ENCODE results near the gene TTC23.

The TTC23 gene, protein sequence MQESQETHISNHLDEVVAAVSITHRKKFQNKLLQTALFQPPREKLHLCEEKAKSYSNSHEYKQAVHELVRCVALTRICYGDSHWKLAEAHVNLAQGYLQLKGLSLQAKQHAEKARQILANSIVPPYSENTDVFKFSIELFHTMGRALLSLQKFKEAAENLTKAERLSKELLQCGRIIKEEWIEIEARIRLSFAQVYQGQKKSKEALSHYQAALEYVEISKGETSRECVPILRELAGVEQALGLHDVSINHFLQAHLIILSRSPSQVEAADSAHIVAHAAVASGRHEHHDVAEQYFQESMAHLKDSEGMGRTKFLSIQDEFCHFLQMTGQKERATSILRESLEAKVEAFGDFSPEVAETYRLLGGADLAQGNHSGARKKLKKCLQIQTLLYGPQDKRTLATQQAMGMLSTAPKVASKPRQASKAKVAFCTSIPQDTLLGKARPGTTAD

DNA sequence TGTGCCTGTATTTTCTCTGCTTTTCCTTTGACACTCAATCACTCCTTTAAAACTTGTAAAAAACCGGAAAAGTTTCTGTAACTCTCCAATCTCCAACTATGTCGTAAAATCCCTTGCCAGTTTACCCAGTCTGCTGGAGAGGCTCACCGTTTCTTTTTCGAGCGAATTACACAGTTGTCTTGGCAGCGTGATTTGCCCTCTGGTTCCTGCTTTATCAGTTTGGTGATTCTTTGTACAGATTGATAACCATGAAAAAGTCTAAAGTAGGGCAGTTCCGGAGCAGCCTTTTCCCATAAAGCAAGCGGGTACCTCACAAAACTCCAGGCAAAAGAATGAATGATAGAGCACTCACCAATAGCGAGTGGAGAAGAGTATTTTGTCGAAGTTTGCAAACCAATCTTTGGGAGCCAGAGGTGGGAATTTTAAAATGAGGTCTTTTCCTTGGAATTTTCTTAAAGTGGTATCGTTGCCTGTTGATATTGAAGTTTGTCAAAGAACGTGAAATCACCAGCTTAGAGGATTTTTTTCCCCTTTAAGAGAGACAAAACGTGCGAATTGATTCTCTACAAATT lies at the start of gene TTC23:
TSS of gene TTC23 (minus strand) at position 312 of the 572 bp plus-strand sequence. CDS start 20,869 bp downstream, outside the sequence.
- DNase-seq: peak; percentile 65

DNA sequence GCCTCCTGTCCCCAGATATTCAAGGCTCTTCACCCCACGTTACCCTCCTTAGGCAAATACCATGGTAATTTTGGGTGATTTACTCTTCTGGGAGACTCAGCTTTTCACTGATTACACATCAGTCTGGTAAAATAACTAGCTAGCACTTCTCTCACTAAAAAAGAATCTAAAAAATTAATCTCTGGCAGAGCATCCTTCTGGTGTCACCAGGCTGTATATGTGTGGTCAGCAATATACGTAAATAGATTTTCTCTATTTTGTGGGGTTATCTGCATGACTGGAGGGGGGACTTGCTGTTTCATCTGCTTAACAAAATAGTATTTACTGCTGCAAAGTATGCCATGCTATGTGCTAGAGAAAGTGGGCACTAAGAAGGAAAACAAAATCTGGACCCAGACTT lies 47.0 kb upstream of the TTC23 start:
- DNase-seq: no peak

DNA sequence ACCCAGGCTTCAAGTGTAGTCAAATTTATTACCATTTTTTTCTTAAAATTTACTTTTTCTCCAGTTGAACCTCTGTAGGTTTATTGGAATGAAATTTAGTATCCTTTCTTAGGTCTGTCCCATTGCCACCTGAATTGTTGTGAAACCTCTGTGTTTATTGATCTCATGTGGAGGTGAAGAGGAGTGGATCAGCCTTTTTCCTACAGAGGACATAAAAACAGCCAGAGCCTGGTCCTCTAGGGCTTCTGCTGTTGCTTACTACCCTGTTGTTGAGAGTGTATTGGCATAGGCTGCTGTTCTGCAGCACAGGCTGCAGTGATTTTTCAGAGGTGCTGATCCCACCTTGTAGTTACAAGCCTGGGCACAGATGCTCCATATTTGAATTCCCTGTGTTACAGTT lies 46.5 kb upstream of the TTC23 start:
- DNase-seq: no peak

DNA sequence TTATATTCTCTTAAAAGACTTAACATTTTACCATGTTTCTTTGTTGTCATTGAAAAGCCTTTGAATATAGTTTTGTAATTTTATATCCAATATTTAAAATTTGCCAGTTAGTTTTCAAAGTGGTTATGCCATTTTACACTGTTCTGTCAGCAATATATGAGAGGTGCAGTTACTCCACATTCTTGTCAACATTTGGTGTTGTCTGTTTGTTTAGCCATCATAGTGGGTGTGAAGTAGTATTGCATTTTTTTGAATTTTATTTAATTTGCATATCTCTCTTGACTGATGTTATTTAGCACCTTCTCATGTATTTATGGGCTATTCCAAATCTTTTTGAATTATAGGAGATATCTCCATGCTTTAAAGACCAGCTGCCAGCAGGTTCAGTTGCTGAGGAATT lies 42.3 kb upstream of the TTC23 start:
- no peak for DNase-seq

DNA sequence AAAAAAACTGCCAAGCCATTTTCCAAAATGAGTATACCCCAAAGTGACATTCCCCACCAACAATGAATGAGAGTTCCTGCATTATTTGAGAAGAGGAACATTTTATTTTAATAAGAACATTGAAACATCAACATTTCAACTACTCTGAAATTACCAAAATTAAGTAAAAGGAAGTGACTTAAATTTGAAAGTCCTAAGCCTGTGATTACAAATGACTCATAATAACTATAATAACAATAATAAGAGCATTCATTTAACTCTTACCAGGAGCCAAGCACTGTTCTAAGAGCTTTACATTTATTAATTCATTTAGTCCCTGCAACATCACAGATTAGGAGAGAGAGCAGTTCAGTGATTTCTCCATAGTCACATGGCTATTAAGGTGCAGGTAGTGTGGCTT lies 34.3 kb upstream of the TTC23 start:
- no peak for DNase-seq

DNA sequence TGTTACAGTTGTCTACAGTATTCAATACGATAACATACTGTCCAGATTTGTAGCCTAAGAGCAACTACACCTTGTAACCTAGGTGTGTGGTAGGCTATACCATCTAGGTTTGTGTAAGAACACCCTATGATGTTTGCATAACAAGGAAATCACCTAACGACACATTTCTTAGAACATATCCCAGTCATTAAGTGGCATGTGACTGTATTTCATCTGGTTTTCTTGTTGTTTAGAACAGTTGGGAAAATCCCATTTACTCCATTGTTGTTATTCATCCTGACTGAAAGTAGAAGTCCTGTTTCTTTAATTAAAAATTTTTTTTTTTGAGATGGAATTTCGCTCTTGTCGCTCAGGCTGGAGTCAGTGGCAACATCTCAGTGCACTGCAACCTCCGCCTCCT lies 33.2 kb upstream of the TTC23 start:
- DNase-seq: no peak

DNA sequence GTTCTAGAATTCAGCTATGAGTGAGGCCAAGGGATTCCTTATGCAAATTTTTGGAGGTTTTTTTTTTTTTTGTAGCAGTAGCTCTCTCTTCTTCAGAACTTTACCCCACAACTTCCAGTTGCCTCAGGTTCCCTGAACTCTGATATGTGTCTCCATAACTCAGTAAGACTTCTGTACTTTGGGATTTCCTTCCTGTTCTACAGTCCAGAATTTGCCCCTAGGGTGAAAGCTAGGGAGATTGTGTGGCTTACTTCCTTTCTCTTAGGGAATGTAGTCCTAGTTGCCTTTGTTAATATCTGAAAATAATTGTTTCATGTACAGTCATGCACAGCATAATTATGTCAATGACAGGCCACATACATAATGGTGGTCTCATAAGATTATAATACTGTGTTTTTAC lies 32.7 kb upstream of the TTC23 start:
- DNase-seq: no peak

DNA sequence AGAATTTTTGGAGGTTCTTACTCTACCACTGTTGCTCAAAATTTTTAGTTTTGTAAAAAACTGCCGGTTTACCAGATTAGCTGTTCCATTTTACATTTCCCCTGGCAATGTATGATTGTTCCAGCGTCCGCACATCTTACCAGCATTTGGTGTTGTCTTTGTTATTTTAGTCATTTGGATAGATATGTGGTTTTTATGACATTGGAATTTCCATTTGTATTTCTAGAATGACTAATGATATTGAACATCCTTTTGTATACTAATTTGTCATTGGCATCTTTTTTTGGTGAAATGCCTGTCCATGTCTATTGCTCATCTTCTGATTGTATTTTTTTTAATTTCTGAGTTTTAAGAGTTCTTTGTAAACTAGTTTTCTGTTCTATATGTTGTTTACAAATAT lies 30.4 kb upstream of the TTC23 start:
- DNase-seq: no peak

DNA sequence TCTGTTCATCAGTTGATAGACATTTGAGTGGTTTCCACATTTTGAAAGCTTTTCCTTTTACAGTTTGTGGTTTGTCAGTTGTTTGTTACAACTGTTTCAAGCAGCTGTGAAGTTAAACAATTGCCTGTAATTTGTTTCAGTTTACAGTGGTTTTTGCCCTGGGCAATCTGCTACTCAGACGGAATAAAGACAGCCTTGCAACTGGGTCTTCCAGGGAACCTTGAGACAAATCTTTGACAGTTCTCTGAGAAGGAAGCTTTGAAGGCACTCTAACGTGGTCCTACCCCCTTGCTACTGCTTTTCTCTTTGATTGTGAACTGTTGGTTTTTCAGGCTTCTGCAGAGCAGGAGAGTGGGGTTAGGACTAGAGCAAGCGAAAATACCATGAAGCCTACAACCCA lies 29.9 kb upstream of the TTC23 start:
- no peak for DNase-seq

DNA sequence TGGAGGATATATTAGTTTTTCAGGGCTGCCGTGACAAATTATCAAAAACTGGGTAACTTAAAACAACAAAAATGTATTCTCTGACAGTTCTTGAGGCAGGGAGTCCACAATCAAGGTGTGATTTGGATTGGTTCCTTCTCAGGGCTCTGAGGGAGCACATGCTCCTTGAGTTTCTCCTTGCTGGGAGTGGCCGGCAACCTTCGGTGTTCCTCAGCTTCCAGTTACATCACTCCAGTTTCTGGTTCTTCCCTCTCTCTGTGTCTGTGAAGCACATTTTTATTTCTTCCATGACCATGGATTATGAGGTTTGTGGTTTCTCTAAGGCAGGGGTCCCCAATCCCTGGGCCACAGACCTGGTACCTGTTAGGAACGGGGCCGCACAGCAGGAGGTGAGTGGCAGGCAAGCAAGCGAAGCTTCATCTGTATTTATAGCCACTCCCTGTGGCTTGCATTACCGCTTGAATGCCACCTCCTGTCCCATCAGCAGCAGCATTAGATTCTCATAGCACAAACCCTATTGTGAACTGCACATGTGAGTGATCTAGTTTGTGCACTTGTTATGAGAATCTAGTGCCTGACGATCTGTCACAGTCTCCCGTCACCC lies 26.2 kb upstream of the TTC23 start:
- DNase-seq: no peak

DNA sequence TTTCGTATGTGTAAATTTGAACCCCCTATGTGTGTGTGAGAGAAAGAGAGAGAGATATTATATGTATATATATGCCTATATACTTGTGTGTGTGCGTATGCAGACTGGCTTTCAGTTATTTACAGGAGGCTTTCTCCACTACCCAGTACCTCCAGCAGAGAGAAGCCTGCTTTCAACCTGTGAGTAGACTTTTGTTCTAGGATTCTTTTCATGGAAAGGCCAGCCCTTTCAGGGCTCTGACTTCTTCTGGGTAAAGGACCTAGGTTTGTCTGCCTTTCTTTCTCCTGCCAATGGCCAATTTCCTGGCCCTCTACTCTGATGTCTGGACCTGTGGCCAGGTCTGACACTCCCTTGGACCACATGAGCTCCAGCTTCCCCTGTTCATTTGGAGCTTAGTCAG lies 25.7 kb upstream of the TTC23 start:
- DNase-seq: no peak

DNA sequence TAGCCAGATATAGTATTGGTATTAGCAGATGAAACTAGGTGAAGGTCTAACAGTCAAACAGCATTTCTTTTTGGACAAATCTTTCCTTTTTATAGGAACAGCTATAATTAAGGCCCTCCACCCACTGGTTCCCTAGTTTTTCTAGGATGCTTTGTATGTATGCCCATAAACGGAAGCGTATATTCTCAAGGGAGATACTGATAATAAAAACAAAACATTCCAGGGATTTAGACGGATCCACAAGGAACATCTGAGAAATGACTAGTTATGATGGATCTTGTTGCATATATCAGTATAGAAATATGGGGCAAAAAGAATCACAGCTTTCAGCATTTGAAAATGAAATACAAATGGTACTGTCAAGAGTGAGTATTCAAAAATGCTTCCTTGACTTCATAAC lies 24.4 kb upstream of the TTC23 start:
- DNase-seq: no peak

DNA sequence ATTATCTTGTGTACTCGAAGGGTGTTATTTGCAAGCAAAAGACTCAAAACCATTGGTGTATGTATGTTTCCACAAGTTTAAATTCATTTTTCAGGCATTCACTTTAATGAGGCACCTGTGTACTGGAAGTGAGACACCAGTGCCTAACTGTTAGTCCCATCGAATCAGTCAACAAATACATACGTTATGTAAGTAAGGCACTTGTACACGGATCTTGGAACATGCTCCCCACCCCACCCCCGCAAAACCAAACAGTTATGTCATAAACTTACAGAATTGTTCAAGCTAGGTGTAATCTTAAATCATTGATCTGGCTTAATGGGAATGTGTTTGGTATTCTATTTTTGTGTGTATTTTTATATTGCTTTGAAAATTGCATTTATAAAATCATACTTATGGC lies 19.1 kb upstream of the TTC23 start:
- no peak for DNase-seq

DNA sequence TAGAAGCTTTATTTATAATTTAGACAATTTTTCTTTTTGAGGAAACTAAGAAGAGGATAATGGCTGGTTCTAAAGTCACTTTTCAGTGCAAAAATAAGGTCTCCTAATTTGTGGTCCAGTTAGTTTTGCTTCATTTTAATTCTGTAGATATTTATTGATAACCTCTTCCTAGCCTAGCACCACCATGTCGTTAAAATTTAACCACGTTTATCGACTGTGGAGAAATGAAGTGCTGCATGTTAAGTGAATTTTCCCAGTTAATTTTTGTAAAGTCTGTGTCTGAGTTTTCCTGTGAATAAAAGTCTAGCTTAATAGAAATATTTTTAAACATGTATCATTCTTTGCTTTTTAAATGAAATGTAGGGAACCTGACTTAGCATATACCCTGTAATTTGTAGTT lies 18.6 kb upstream of the TTC23 start:
- DNase-seq: no peak

DNA sequence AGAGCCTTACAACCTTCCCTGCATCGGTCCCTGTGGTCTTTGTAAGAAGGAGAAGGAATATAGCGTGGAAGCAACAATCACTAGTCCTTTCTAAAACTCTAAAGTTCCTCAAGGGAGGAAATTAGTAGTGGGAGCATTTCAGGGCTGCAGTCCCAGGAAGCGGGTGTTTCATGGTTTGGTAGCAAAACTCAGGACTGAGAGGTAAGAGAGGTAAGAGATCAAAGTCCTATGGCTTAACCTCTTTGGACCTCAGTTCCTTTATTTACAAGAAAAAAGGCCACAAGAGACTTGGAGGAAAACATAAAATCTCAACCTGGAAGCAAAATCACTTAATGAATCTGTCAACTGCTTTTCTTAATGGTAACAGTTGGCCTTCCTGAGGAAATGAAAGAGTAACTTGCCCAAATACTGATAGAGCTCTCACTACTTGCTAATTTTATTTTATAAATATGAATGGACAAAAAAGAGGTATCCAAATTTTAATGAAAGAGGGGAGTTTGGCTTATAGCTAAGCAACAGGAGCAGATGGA lies 16.2 kb upstream of the TTC23 start:
- no peak for DNase-seq

DNA sequence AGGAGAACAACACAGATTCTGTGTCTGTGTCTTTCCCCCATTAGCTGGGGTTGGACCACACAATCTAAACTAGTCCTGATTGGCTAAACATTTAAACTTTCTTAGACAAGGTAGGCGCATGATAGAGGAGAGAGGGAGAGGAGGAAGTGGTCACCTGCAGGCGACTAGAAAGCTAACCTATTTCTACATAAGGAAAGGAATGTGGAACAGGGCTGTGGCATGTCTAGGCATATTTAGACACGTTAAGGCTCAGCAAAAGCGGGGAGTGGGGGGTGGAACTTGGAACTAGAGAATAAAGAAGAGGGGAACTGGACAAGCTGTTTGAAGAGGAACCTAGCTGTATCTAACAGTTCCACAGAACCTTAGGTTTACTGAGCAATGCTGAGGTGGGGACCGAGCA lies 14.7 kb upstream of the TTC23 start:
- DNase-seq: no peak

DNA sequence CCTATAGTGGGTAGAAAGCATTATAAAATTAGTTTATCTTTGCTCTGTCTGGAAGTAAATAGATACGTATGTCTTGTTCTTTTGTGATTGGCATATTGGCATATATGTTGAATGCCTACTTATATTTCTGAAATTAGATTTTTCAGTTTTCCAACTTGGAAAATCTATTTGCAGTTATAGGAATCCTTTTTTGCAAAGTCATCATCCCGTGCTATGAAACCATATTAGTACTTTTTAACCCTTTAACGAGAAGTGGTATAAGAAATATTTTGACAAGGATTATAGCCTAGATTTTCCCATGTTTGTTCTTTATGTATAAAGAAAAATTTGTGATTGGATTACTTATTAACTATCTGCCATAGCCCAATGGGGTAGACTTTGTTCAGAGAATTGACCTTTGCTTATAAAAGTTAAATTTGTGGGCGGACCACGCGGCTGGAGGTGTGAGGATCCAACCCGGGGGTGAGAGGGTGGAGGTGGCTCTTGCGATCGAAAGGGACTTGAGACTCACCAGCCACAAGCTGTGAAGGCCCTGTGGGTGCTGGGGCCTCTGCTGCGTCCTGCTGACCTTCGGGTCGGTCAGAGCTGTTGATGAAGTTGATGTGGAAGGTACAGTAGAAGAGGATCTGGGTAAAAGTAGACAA lies 7.8 kb upstream of the TTC23 start:
- no peak for DNase-seq

DNA sequence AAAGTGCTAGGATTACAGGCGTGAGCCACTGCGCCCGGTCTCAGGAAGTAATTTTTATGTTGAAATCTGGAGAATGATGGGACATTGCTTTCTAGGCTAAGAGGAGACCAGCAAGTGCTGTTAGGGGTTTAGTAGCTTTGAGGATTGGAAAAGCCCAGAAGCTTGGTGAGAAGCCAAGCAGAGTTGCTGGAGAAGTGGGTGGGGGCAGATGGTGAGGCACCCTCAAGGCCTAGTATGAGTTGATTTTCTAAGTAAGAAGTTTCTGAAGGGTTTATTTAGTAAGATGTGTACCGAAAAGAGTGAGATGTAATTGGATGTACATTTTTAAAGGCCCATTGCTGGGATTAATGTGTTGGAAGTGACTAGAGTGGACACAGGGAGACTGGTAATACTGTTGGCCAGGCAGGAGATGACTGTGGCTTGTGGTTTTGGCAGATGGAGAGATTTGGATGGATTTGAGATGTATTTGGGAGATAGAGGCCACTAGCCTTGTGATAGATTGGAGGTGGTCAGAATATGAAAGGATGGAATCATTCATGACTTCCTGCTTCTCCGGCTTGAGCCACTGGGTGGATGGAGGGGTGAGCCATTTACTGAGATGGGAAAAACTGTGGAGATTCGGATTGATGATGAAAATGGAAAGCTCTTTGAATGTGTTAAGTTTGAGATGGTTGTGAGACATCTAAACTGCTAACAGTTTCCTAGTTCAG lies 4.2 kb upstream of the TTC23 start:
- DNase-seq: no peak

DNA sequence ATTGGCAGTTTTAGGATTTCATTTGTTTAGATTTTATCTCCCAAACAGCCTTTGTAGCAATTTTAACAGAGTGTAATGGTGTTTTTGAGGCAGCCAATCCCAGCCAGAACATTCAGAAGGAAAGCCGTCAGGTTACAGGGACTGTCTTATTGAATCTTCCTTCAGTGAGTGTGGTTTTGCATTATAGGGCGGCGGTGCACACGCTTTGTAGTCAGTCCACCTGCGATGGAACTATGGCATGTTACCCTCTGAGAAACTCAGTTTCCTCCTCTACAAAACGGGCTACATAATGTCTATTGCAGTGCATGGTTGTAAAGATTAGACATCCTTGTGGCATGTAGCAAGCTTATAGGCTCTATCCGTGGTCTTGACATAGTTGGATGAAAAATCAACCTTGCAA lies 2.9 kb upstream of the TTC23 start:
- no peak for DNase-seq

DNA sequence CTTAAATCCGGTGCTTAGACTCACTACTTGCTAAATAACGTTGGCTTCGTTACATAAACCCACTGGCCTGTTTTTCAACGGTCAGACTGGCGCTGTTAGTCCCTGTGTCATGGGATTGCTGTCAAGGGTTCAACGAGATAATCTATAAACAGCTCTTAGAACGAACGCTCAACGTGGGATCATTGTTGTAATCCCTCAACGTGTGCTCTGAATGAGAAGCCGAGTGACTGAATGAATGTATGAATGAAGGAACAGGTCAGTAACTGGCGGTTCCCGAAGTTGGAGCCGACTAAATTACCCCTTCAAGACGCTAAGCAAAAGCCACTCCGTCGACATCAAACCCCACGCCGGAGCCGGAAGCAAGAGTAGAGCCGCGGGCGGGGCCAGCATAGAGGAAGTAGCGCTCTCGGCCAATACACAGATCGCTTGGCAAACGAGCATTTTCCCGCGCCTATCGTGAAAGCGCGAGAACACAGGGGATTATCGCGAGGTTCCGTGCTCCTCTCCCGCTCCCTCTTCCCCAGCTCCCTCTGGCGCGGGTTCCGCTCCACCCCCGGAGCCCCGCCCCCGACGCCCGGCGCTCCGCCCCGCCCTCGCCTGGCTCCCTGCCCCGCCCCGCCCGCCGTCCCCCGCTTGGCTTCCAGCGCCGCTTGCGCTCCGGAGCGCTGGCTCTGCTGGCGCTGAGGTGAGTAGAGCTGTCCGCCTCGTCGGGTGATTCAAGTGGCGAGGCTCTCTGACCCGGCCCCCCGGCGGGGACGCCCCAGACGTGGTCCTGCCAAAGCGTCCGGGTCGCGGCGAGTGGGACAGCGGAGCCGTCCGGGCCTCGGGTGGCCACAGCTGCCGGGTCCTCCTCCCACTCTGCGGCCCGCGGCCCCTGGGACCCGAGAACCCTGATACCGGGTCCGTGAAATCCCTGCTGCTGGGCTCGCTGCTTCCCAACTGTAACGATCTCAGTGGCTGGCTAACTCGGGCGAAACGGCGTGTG lies 1.8 kb upstream of the TTC23 start, which contains the start of gene LRRC28:
TSS of gene LRRC28 (plus strand) at position 625 of the 985 bp plus-strand sequence. CDS start 4,477 bp downstream, outside the sequence.
- DNase-seq: peak; percentile 92

DNA sequence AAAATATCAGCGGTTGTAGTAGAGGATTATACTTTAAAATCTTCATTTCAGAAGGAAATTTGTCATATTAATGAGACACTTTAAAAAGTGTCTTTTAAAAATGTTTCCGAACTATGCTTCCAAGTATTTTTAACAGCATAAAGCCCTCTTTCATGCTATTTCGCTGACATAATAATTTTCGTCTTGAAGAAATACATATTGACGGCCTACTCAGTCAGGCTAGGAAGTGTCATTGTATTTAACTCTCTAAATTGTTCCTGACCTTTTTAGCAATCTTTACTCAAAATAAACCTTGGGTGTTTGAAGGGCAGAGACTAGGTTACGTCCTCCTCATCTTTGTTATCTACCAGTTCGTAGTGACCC lies 1.1 kb upstream of the TTC23 start:
- no peak for DNase-seq

DNA sequence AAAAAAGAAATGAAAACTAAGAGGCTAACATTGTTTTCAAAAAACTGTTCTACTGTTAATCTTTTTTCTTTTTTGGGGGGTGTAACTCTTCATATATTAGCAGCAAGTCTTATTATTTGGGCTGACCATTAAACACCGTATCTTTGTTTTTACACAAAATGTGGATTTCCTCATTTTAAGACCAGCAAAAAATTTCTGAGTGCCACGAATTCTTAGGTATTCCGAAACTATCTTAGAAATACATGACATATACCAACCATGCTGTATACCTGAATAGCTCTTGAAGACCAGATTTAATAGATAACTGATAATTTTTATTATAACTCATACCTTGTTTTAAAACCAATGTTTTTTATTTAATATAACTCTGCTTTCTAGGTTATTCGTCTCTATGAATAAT lies 620 bp upstream of the TTC23 start:
- no peak for DNase-seq

All from NCI-H2227 treated with DMSO at 0.1 percent for 48 hours (cell line).